HG03175 (cell line): ENCODE results near the gene OBP2B.

Experiments used
- ATAC-seq: cut with Tn5 transposase; IDR thresholded peaks from one replicate; pipeline ENCODE4 v1.9.1; 2021; ENCODE audit warnings: mild to moderate bottlenecking, moderate library complexity; ENCODE audit not compliant: unreplicated experiment

OBP2B gene

GRCh38 chr9:133169102-133169501 is 39.9 kb downstream of the OBP2B start:
- ATAC-seq: no peak

- ATAC-seq: no peak
Observed at GRCh38 chr9:133168432-133168831, 40.6 kb downstream of the OBP2B start.

GRCh38 chr9:133167769-133168168 is 41.3 kb downstream of the OBP2B start:
- ATAC-seq: no peak

- no peak for ATAC-seq
Observed at GRCh38 chr9:133167096-133167730, 41.8 kb downstream of the OBP2B start.

- no peak for ATAC-seq
Observed at GRCh38 chr9:133166392-133166791, 42.7 kb downstream of the OBP2B start.

GRCh38 chr9:133165452-133165730 is 43.7 kb downstream of the OBP2B start:
- ATAC-seq: no peak

GRCh38 chr9:133164191-133164590 is 44.9 kb downstream of the OBP2B start:
- ATAC-seq: no peak

GRCh38 chr9:133163504-133164172 is 45.4 kb downstream of the OBP2B start, which contains the start of gene GBGT1:
Gene GBGT1, minus strand, starts transcription at chr9:133163914. Its CDS starts 1,502 bp downstream, at chr9:133162412.
- no peak for ATAC-seq

GRCh38 chr9:133162861-133163503 is 46.1 kb downstream of the OBP2B start:
- ATAC-seq: no peak

GRCh38 chr9:133161547-133161950 is 47.5 kb downstream of the OBP2B start:
- ATAC-seq: no peak

- ATAC-seq: no peak
Observed at GRCh38 chr9:133160742-133161546, 48.1 kb downstream of the OBP2B start.

GRCh38 chr9:133158695-133159094 is 50.4 kb downstream of the OBP2B start:
- no peak for ATAC-seq
